ENCODE data around the gene C16orf89. TPM values are rescaled to one million over a fixed set of nuclear protein-coding genes. Genes with fewer than 3 reads are reported as not detected.

Gene C16orf89
- total RNA-seq, 3 donors from 2014 or later (not counting 1 experiment from before 2014, with no cell fraction given), result not detected

DNA sequence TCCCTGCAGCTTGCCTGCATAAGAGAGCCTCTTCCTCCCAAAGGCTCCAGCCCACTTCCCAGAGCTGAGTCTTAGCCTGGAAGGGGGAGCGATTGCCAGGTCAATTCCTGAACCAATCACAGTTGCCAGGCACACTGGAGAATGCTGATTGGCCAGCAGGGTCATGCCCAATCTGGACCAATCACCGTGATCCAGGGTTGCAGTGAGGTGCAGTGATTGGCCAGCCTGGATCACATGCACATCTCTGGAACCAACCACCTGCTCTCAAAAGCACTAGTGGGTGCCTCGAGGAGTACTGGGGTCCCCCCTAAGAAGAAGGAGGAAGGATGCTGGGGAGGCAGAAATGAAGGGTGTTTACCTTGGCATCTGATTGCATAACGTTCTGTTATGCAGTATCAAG, 50.4 kb downstream of the C16orf89 start:
- Mint-ChIP-seq H3K4me3 (no peak overlapping the region), H3K4me1 (no peaks in the 10 kb centered on the region), H3K27me3 (ENCODE audit: low read depth in 2 of 2) (peaks cover 4 to 8% of the 10 kb centered on the region in 2 donors), H3K9me3 (no peaks in the 10 kb centered on the region), H3K36me3 (no peaks in the 10 kb centered on the region), H3K27ac (no peak overlapping the region)
- intact Hi-C loops (cut with micrococcal nuclease), result no loop called here
- TF ChIP-seq, protein P1, sequence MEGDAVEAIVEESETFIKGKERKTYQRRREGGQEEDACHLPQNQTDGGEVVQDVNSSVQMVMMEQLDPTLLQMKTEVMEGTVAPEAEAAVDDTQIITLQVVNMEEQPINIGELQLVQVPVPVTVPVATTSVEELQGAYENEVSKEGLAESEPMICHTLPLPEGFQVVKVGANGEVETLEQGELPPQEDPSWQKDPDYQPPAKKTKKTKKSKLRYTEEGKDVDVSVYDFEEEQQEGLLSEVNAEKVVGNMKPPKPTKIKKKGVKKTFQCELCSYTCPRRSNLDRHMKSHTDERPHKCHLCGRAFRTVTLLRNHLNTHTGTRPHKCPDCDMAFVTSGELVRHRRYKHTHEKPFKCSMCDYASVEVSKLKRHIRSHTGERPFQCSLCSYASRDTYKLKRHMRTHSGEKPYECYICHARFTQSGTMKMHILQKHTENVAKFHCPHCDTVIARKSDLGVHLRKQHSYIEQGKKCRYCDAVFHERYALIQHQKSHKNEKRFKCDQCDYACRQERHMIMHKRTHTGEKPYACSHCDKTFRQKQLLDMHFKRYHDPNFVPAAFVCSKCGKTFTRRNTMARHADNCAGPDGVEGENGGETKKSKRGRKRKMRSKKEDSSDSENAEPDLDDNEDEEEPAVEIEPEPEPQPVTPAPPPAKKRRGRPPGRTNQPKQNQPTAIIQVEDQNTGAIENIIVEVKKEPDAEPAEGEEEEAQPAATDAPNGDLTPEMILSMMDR (IDR thresholded peaks at IDR 0.05), result no peak
- H3K9me3 ChIP-seq (ENCODE audit: control insufficient read depth, insufficient read depth, low read length), result no peaks in the 10 kb centered on the region
- DNase-seq, result no peak
- H3K27ac ChIP-seq (ENCODE audit: low read length), result no peak overlapping the region
- H3K27me3 ChIP-seq (ENCODE audit: control insufficient read depth, insufficient read depth, low read length), result no peaks in the 10 kb centered on the region
- no peak overlapping the region for H3K4me3 ChIP-seq (ENCODE audit: low read length)
- no peaks in the 10 kb centered on the region for H3K36me3 ChIP-seq (ENCODE audit: control insufficient read depth, insufficient read depth, low read length)
- H3K4me1 ChIP-seq (ENCODE audit: control insufficient read depth, insufficient read depth, low read length), result no peaks in the 10 kb centered on the region
- no peak for ATAC-seq
- 71% methylated on average over 4 of the region's 4 CpGs for WGBS (ENCODE audit: insufficient coverage)

DNA sequence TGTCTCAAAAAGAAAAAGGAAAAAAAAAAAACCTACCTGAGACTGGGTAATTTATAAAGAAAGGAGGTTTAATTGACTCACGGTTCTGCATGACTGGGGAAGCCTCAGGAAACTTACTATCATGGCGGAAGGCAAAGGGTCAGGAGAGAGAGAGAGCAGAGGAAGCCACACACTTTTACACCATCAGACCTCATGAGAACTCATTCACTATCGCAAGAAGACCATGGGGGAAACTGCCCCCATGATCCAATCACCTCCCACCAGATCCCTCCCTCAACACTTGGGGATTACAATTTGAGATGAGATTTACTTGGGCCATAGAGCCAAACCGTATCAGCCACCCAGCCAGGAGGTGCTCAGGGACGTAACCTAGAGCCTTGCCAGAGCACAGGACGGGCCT, 52.9 kb downstream of the C16orf89 start:
- Mint-ChIP-seq H3K27ac (no peak overlapping the region), H3K4me1 (no peaks in the 10 kb centered on the region), H3K36me3 (no peaks in the 10 kb centered on the region), H3K9me3 (no peaks in the 10 kb centered on the region), H3K4me3 (no peak overlapping the region), H3K27me3 (ENCODE audit: low read depth in 2 of 2) (peaks cover 8% of the 10 kb centered on the region in 2 donors)
- ATAC-seq (no peak), DNase-seq (no peak)
- no peaks in the 10 kb centered on the region for H3K36me3 ChIP-seq (ENCODE audit: control insufficient read depth, insufficient read depth, low read length)
- H3K4me1 ChIP-seq (ENCODE audit: control insufficient read depth, insufficient read depth, low read length), result no peaks in the 10 kb centered on the region
- no peak overlapping the region for H3K4me3 ChIP-seq (ENCODE audit: low read length)
- 76% methylated on average over 5 of the region's 6 CpGs for WGBS (ENCODE audit: insufficient coverage)
- no peaks in the 10 kb centered on the region for H3K27me3 ChIP-seq (ENCODE audit: control insufficient read depth, insufficient read depth, low read length)
- intact Hi-C loops (cut with micrococcal nuclease), result no loop called here
- H3K27ac ChIP-seq (ENCODE audit: low read length), result no peak overlapping the region
- no peaks in the 10 kb centered on the region for H3K9me3 ChIP-seq (ENCODE audit: control insufficient read depth, insufficient read depth, low read length)
- TF ChIP-seq, protein P1 (IDR thresholded peaks at IDR 0.05), result no peak

DNA sequence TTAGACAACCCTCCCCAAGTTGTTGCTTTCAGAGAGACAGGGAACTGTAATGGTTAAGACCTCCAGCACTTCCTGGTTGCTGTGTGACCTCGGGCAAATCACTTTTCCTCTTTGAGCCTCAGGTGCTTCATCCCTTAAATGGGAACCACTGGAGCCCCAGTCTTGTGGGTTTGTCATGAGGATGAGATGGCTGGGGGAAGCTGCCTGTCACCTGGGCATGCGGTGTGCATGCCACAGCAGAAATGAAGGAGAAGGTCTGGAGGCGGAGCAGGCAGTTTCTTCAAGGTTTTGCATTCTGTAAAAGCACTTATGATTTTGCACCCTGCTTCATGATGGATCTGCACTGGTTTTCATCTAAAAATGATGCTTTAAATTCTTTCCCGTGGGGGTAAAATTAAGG, 54.1 kb downstream of the C16orf89 start:
- H3K4me1 ChIP-seq (ENCODE audit: control insufficient read depth, insufficient read depth, low read length), result no peaks in the 10 kb centered on the region
- H3K4me3 Mint-ChIP-seq, result no peak overlapping the region
- ATAC-seq (no peak), DNase-seq (no peak)
- intact Hi-C loops (cut with micrococcal nuclease), result no loop called here
- H3K9me3 Mint-ChIP-seq, result no peaks in the 10 kb centered on the region
- H3K4me1 Mint-ChIP-seq, result no peaks in the 10 kb centered on the region
- WGBS (ENCODE audit: insufficient coverage), result 58% methylated on average over 4 of the region's 4 CpGs
- H3K4me3 ChIP-seq (ENCODE audit: low read length), result no peak overlapping the region
- no peaks in the 10 kb centered on the region for H3K36me3 ChIP-seq (ENCODE audit: control insufficient read depth, insufficient read depth, low read length)
- TF ChIP-seq, protein P1 (IDR thresholded peaks at IDR 0.05), result no peak
- H3K9me3 ChIP-seq (ENCODE audit: control insufficient read depth, insufficient read depth, low read length), result no peaks in the 10 kb centered on the region
- H3K36me3 Mint-ChIP-seq, result no peaks in the 10 kb centered on the region
- H3K27me3 Mint-ChIP-seq (ENCODE audit: low read depth in 2 of 2), result peaks cover 8% of the 10 kb centered on the region in 2 donors
- no peaks in the 10 kb centered on the region for H3K27me3 ChIP-seq (ENCODE audit: control insufficient read depth, insufficient read depth, low read length)
- no peak overlapping the region for H3K27ac ChIP-seq (ENCODE audit: low read length)
- no peak overlapping the region for H3K27ac Mint-ChIP-seq

DNA sequence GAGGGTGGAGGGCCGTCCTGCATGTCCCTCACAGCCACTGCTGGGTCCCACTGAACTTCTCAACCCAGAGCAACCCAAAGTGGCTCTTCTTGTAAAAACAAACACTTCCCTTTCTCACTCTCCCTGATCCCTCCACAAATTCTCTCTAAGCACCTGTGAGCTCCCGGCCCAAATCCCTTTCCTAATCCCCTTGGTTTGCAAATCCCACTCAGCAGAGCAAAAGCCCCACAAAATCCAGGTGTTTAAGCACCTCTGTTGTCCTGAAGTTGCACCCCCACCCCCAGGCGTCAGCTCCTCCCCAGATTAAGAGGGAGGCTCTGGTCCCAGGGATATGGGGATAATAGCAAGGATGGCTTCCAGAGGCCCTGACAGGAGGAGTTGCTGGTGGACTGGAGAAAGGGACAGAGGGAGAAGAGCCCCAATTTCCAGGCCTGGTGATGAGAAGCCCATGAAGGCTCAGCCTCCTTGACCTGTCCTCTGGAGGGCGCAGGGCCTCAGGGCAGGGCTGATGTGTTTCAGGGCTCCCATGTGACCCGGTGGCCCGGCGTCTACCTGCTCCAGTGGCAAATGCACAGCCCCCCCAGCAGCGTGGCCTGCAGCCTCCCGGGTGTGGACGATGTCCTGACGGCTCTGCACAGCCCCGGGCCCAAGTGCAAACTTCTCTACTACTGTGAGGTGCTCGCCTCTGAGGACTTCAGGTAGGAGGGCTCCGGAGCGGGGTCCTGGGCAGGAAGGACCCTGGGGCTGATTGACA, 55.0 kb downstream of the C16orf89 start:
- no peak overlapping the region for H3K4me3 ChIP-seq (ENCODE audit: low read length)
- TF ChIP-seq, protein P1 (IDR thresholded peaks at IDR 0.05), result no peak
- no peaks in the 10 kb centered on the region for H3K4me1 ChIP-seq (ENCODE audit: control insufficient read depth, insufficient read depth, low read length)
- no peak overlapping the region for H3K27ac ChIP-seq (ENCODE audit: low read length)
- H3K4me1 Mint-ChIP-seq, result no peaks in the 10 kb centered on the region
- H3K27me3 ChIP-seq (ENCODE audit: control insufficient read depth, insufficient read depth, low read length), result no peaks in the 10 kb centered on the region
- H3K27me3 Mint-ChIP-seq (ENCODE audit: low read depth in 2 of 2), result peaks cover 8% of the 10 kb centered on the region in 2 donors
- H3K9me3 ChIP-seq (ENCODE audit: control insufficient read depth, insufficient read depth, low read length), result no peaks in the 10 kb centered on the region
- H3K36me3 ChIP-seq (ENCODE audit: control insufficient read depth, insufficient read depth, low read length), result no peaks in the 10 kb centered on the region
- H3K36me3 Mint-ChIP-seq, result no peaks in the 10 kb centered on the region
- no peak overlapping the region for H3K27ac Mint-ChIP-seq
- no peaks in the 10 kb centered on the region for H3K9me3 Mint-ChIP-seq
- intact Hi-C loops (cut with micrococcal nuclease), result no loop called here
- DNase-seq (no peak), ATAC-seq (no peak)
- no peak overlapping the region for H3K4me3 Mint-ChIP-seq
- WGBS (ENCODE audit: insufficient coverage), result 54% methylated on average over 15 of the region's 15 CpGs

All from natural killer cell (primary cell).